Sigmoid colon (tissue), 4 donors: ENCODE results near the gene POMC.

Experiments
- EP300 ChIP-seq, 4 donors: sonication (generic); formaldehyde crosslinking; IDR thresholded peaks; one replicate each; pipeline ENCODE4 v1.6.1; 2017; ENCODE audit warnings: antibody characterized with exemption in 4 of 4
- POLR2A ChIP-seq, 2 donors: fragments of 450-650 bp; IDR thresholded peaks; one replicate each; pipeline ENCODE4 v1.6.1; 2016; ENCODE audit warnings: antibody characterized with exemption in 2 of 2, mild to moderate bottlenecking in 2 of 2, moderate library complexity in 2 of 2
- POLR2AphosphoS5 ChIP-seq, 4 donors: sonication (generic); formaldehyde crosslinking; IDR thresholded peaks; one replicate each; pipeline ENCODE4 v1.6.1; 2017; ENCODE audit warnings: antibody characterized with exemption in 4 of 4
- TF ChIP-seq, protein P1 (sequence below), 4 experiments: fragments of 450-650 bp in 3 of 4; fragments of 200-600 bp in 1 of 4; IDR thresholded peaks; one replicate each; pipeline ENCODE4 v1.5.1; 2016 to 2019; ENCODE audit warnings: antibody characterized with exemption in 4 of 4, mild to moderate bottlenecking in 3 of 4, moderate library complexity in 2 of 4

- TF ChIP-seq, protein P1, sequence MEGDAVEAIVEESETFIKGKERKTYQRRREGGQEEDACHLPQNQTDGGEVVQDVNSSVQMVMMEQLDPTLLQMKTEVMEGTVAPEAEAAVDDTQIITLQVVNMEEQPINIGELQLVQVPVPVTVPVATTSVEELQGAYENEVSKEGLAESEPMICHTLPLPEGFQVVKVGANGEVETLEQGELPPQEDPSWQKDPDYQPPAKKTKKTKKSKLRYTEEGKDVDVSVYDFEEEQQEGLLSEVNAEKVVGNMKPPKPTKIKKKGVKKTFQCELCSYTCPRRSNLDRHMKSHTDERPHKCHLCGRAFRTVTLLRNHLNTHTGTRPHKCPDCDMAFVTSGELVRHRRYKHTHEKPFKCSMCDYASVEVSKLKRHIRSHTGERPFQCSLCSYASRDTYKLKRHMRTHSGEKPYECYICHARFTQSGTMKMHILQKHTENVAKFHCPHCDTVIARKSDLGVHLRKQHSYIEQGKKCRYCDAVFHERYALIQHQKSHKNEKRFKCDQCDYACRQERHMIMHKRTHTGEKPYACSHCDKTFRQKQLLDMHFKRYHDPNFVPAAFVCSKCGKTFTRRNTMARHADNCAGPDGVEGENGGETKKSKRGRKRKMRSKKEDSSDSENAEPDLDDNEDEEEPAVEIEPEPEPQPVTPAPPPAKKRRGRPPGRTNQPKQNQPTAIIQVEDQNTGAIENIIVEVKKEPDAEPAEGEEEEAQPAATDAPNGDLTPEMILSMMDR (IDR thresholded peaks at IDR 0.05), result no peak
- TF ChIP-seq POLR2A (IDR thresholded peaks at IDR 0.05) (no peak), POLR2AphosphoS5 (IDR thresholded peaks at IDR 0.05) (no peak), EP300 (IDR thresholded peaks at IDR 0.05) (no peak)
These were observed 33.4 kb upstream of the POMC start for GRCh38 chr2:25201794-25202193.
